ENCODE data around the gene ZIC1. TPM values are rescaled to one million over a fixed set of nuclear protein-coding genes. Genes with fewer than 3 reads are reported as not detected.
A peak's percentile ranks its signal among the peaks of the same experiment; 100 is the strongest.

ZIC1 gene
- total RNA-seq, 1 experiment from 2014 or later = not detected

DNA sequence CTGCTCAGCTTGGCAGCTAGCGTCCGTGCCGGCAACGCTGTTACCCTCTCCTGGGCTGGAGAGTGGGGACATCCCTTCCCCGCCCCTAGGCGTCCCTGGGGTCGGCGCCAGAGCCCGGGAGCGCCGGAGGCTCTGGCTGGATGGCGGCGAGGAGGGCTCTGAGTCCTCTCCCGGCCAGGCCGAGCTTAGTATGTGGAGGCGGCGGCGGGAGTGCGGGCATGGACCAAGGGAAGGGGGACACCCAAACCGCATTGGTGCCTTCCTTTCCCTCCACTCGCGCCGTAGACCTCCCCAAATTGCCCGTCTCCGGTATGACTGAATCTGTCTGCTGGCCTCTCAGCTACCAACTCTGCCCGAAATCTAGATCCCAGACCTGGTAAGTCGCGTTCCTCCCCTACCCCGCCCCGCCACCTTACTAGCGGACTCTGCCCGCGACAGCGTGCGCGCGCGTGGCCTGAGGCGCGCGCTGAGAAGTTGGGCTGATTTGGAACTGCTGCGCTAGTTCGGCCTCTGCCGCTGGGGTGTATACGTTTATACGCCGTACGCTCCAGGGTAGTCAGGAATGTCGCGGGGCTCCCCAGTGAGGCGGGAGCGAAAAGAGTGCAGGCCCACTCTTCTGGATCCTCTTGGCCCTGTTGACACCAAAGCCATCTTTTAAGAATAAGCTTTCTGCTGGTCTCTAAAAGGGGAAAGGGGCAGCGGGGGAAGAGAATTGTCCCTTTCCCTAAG, 12.2 kb downstream of the ZIC1 start:
- Mint-ChIP-seq H3K9me3 (no peaks in the 10 kb centered on the region; a peak in 2 of 5 replicates), H3K27me3 (ENCODE audit: low read depth) (peaks cover 100% of the 10 kb centered on the region), H3K4me1 (peaks cover 36 to 55% of the 10 kb centered on the region in 2 experiments), H3K36me3 (ENCODE audit: insufficient read depth in 1 of 3, low read depth in 3 of 3) (no peaks in the 10 kb centered on the region; a peak in 1 of 7 replicates), H3K4me3 (peak overlapping the region; percentile 46 to 84), H3K27ac (no peak overlapping the region)
- no CpG with 5 or more reads among the region's 53 CpGs for WGBS (ENCODE audit: extremely low coverage, insufficient read length, low lambda C conversion rate)
- Histone ChIP-seq H2AK5ac (ENCODE audit: insufficient read length, low read length) (no peak overlapping the region), H3K56ac (ENCODE audit: insufficient read length, low read depth, low read length) (no peak overlapping the region), H3K23me2 (ENCODE audit: insufficient read length, low read depth, low read length, poor library complexity, severe bottlenecking) (peaks cover 22% of the 10 kb centered on the region), H4K8ac (replicated peaks; ENCODE audit: insufficient read length, low read depth, low read length) (no peak overlapping the region), H4K5ac (ENCODE audit: insufficient read length, low read depth, low read length) (no peak overlapping the region), H3K79me2 (ENCODE audit: insufficient read depth, low read length) (no peaks in the 10 kb centered on the region), H3K9me3 (ENCODE audit: control insufficient read depth, low read depth, low read length) (no peaks in the 10 kb centered on the region), H3K27me3 (ENCODE audit: insufficient read depth, low read length) (peaks cover 77% of the 10 kb centered on the region), H3T11ph (ENCODE audit: low read length) (no peak overlapping the region), H3K79me1 (ENCODE audit: insufficient read depth, low read depth, low read length, poor library complexity, severe bottlenecking) (no peaks in the 10 kb centered on the region), H3K27ac (ENCODE audit: insufficient read length, low read depth, low read length) (no peak overlapping the region), H3K18ac (ENCODE audit: insufficient read length, low read depth, low read length) (no peak overlapping the region), H3K14ac (ENCODE audit: insufficient read depth, low read length) (no peak overlapping the region; the same call in 1 of the 2 replicates), H2AFZ (ENCODE audit: low read length) (no peak overlapping the region), H3K4me2 (ENCODE audit: insufficient read depth, insufficient read length, low read length) (peak overlapping the region; percentile 87), H3K23ac (ENCODE audit: insufficient read length, low read depth, low read length) (no peak overlapping the region), H2BK20ac (ENCODE audit: low read depth, low read length, poor library complexity, severe bottlenecking) (no peak overlapping the region), H2BK120ac (ENCODE audit: low read depth, low read length, poor library complexity, severe bottlenecking) (no peak overlapping the region), H2BK5ac (ENCODE audit: insufficient read length, low read length) (no peak overlapping the region), H2BK12ac (ENCODE audit: insufficient read length, low read depth, low read length) (no peak overlapping the region), H3K4me1 (ENCODE audit: insufficient read depth, low read length) (peaks cover 5% of the 10 kb centered on the region; the same call in 1 of the 2 replicates), H3K4ac (ENCODE audit: low read depth, low read length) (no peak overlapping the region), H3K9ac (ENCODE audit: extremely low read depth, insufficient read length, low read length) (no peak overlapping the region), H4K20me1 (ENCODE audit: control insufficient read depth, insufficient read depth, insufficient read length) (no peaks in the 10 kb centered on the region), H2BK15ac (ENCODE audit: low read depth, low read length) (no peak overlapping the region), H4K91ac (ENCODE audit: insufficient read length, low read depth, low read length) (no peak overlapping the region)
- TF ChIP-seq, protein P1, sequence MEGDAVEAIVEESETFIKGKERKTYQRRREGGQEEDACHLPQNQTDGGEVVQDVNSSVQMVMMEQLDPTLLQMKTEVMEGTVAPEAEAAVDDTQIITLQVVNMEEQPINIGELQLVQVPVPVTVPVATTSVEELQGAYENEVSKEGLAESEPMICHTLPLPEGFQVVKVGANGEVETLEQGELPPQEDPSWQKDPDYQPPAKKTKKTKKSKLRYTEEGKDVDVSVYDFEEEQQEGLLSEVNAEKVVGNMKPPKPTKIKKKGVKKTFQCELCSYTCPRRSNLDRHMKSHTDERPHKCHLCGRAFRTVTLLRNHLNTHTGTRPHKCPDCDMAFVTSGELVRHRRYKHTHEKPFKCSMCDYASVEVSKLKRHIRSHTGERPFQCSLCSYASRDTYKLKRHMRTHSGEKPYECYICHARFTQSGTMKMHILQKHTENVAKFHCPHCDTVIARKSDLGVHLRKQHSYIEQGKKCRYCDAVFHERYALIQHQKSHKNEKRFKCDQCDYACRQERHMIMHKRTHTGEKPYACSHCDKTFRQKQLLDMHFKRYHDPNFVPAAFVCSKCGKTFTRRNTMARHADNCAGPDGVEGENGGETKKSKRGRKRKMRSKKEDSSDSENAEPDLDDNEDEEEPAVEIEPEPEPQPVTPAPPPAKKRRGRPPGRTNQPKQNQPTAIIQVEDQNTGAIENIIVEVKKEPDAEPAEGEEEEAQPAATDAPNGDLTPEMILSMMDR (conservative IDR thresholded peaks at IDR 0.05) = peak; percentile 20; the same call in 1 of the 3 replicates
- peak; percentile 69 for DNase-seq
